ENCODE data around the gene KNDC1.

- TF ChIP-seq CTCF (IDR thresholded peaks at IDR 0.05; ENCODE audit: low read length) (no peak), EZH2 (IDR thresholded peaks at IDR 0.05; ENCODE audit: borderline replicate concordance, low read length) (no peak)
Observed at GRCh38 chr10:133169173-133169947, 9.3 kb downstream of the KNDC1 start.
